PFSK-1 (cell line): ENCODE data around the gene PHF2.

Experiments used
- FOXP2 ChIP-seq: optimal IDR thresholded peaks from 2 replicates; pipeline ENCODE3; 2011; ENCODE audit warnings: borderline replicate concordance, control low read depth, inconsistent platforms; ENCODE audit not compliant: insufficient read depth; ENCODE audit errors: extremely low read length, extremely low read depth
- POLR2AphosphoS5 ChIP-seq: IDR thresholded peaks from 2 replicates; pipeline ENCODE4 v1.6.1; 2012; ENCODE audit warnings: low read depth, mild to moderate bottlenecking, control low read depth, low read length, moderate library complexity
- REST ChIP-seq, 2 experiments: IDR thresholded peaks; 2 replicates each; pipeline versions ENCODE4 v1.6.1 to v1.8.0; 2011 to 2012; ENCODE audit warnings: low read depth in 2 of 2, low read length in 2 of 2, control low read depth in 1 of 2, inconsistent platforms in 1 of 2, mild to moderate bottlenecking in 1 of 2, moderate library complexity in 1 of 2; ENCODE audit not compliant: insufficient read depth in 1 of 2
- SIN3A ChIP-seq: IDR thresholded peaks from 2 replicates; pipeline ENCODE4 v1.6.1; 2012; ENCODE audit warnings: mild to moderate bottlenecking, low read length, moderate library complexity, borderline replicate concordance; ENCODE audit not compliant: insufficient read depth
- TAF1 ChIP-seq: IDR thresholded peaks from 2 replicates; pipeline ENCODE4 v1.6.1; 2012; ENCODE audit warnings: low read length, control low read depth, borderline replicate concordance; ENCODE audit not compliant: insufficient read depth

Gene PHF2

GRCh38 chr9:93587651-93588347 lies 11.4 kb downstream of the PHF2 start:
- TF ChIP-seq FOXP2 (no peak), POLR2AphosphoS5 (no peak), TAF1 (no peak), SIN3A (no peak), REST (IDR thresholded peaks at IDR 0.05; ENCODE audit: insufficient read depth in 1 of 2, low read depth in 2 of 2, low read length in 2 of 2) (no peak)

GRCh38 chr9:93588641-93589609 lies 12.5 kb downstream of the PHF2 start:
- TF ChIP-seq REST (IDR thresholded peaks at IDR 0.05; ENCODE audit: insufficient read depth in 1 of 2, low read depth in 2 of 2, low read length in 2 of 2) (no peak), FOXP2 (no peak), SIN3A (no peak), POLR2AphosphoS5 (no peak), TAF1 (no peak)

- TF ChIP-seq TAF1, result no peak
- TF ChIP-seq FOXP2, result no peak
- no peak for TF ChIP-seq REST (IDR thresholded peaks at IDR 0.05; ENCODE audit: insufficient read depth in 1 of 2, low read depth in 2 of 2, low read length in 2 of 2)
- no peak for TF ChIP-seq POLR2AphosphoS5
- TF ChIP-seq SIN3A, result no peak
Observed at GRCh38 chr9:93589688-93590087, 13.3 kb downstream of the PHF2 start.

- no peak for TF ChIP-seq POLR2AphosphoS5
- TF ChIP-seq SIN3A, result no peak
- no peak for TF ChIP-seq REST (IDR thresholded peaks at IDR 0.05; ENCODE audit: insufficient read depth in 1 of 2, low read depth in 2 of 2, low read length in 2 of 2)
- TF ChIP-seq TAF1, result no peak
- no peak for TF ChIP-seq FOXP2
Observed at GRCh38 chr9:93590609-93591234, 14.3 kb downstream of the PHF2 start.
